ENCODE results near the gene NFYB. TPM values are rescaled to one million over a fixed set of nuclear protein-coding genes. Genes with fewer than 3 reads are reported as not detected.

The NFYB gene
- total and polyA plus RNA-seq, 2 donors (not counting 3 experiments of a cell fraction or from before 2014, with no cell fraction given): 10.2 to 23.3 TPM

- no peak overlapping the region for H3K4me3 ChIP-seq (replicated peaks in 1 of 3; ENCODE audit: insufficient read depth in 1 of 3, low read depth in 1 of 3, low read length in 3 of 3)
- CTCF ChIA-PET: interaction anchor here (1.3 kb wide), 1 partner anchor 11 kb away, joined by 5 read pairs; no protein-coding TSS in a partner anchor
- H4K20me1 ChIP-seq (replicated peaks; ENCODE audit: control insufficient read depth, extremely low read depth, insufficient read depth, low read length): no peaks in the 10 kb centered on the region
- no peak overlapping the region for H2AFZ ChIP-seq (ENCODE audit: low read depth, low read length)
- intact Hi-C loops (cut with micrococcal nuclease): no loop called here
- DNase-seq (ENCODE audit: low read depth, low spot score) (no peak), FAIRE-seq (no peak)
- H3K36me3 ChIP-seq (ENCODE audit: control insufficient read depth in 2 of 2, extremely low read depth in 1 of 2, insufficient read depth in 2 of 2, low read length in 2 of 2): peaks cover 7 to 14% of the 10 kb centered on the region in 2 experiments
- no peaks in the 10 kb centered on the region for H3K9me1 ChIP-seq (replicated peaks; ENCODE audit: control insufficient read depth, extremely low read depth, insufficient read depth, low read length)
- H3K9me3 ChIP-seq (replicated peaks; ENCODE audit: control insufficient read depth, insufficient read depth, low read length): no peaks in the 10 kb centered on the region
- H3K4me2 ChIP-seq (ENCODE audit: insufficient read depth, low read length): no peak overlapping the region
- H3K4me1 ChIP-seq (ENCODE audit: control insufficient read depth, extremely low read depth, insufficient read depth, low read length): peaks cover 12% of the 10 kb centered on the region
- no peak overlapping the region for H3K27ac ChIP-seq (ENCODE audit: insufficient read depth, low read depth, low read length)
- POLR2A ChIA-PET: no interaction called here
- BruUV-seq (replicated peaks): no TSS peak
- no peak overlapping the region for H3K9ac ChIP-seq (replicated peaks; ENCODE audit: extremely low read depth, insufficient read depth, low read length)
- H3K27me3 ChIP-seq (ENCODE audit: control insufficient read depth in 2 of 2, insufficient read depth in 2 of 2, low read length in 2 of 2): no peaks in the 10 kb centered on the region
- dilution Hi-C loops (cut with MboI; ENCODE audit: extremely low pct_ligation_motif_present, low sequenced_read_pairs): no loop called here
- TF ChIP-seq POLR2AphosphoS5 (IDR thresholded peaks at IDR 0.05; ENCODE audit: insufficient read depth, low read depth, low read length) (no peak), CTCF (IDR thresholded peaks at IDR 0.05; ENCODE audit: extremely low read depth in 1 of 2, insufficient read depth in 1 of 2, low read depth in 1 of 2, low read length in 2 of 2) (no peak), MAX (IDR thresholded peaks at IDR 0.05; ENCODE audit: insufficient read depth, insufficient read length) (no peak), FOS (IDR thresholded peaks at IDR 0.05; ENCODE audit: borderline replicate concordance, insufficient read depth, low read length) (no peak), JUN (IDR thresholded peaks at IDR 0.05; ENCODE audit: borderline replicate concordance, insufficient read depth, insufficient read length, low read depth) (no peak), MYC (IDR thresholded peaks at IDR 0.05; ENCODE audit: low read depth, low read length) (no peak), EZH2 (IDR thresholded peaks at IDR 0.05; ENCODE audit: borderline replicate concordance, low read depth, low read length, severe bottlenecking) (no peak), POLR2A (IDR thresholded peaks at IDR 0.05; ENCODE audit: low read depth, low read length) (no peak), GATA2 (IDR thresholded peaks at IDR 0.05; ENCODE audit: insufficient read depth, insufficient read length, low read depth, low read length) (no peak)
- peaks cover 31% of the 10 kb centered on the region for H3K79me2 ChIP-seq (ENCODE audit: control insufficient read depth, insufficient read depth, low read length)
Observed at GRCh38 chr12:104132351-104132956, 5.6 kb downstream of the NFYB start.

Measured in endothelial cell of umbilical vein (primary cell).